OCI-LY1 (cell line): ENCODE data around the gene STUM.

ENCODE experiments used
- CTCF ChIP-seq: fragments of 200-600 bp; sonication (generic), shearing (Covaris generic); IDR thresholded peaks from 2 replicates; pipeline ENCODE4 v1.5.1; 2017; ENCODE audit warnings: mild to moderate bottlenecking, antibody characterized with exemption, low read length, moderate library complexity, mixed read lengths
- EZH2 ChIP-seq: fragments of 200-600 bp; sonication (generic), shearing (Covaris generic); IDR thresholded peaks from 2 replicates; pipeline ENCODE4 v1.8.0; 2017; ENCODE audit warnings: borderline replicate concordance, mixed run types, mild to moderate bottlenecking, antibody characterized with exemption, low read length, moderate library complexity, mixed read lengths

DNA sequence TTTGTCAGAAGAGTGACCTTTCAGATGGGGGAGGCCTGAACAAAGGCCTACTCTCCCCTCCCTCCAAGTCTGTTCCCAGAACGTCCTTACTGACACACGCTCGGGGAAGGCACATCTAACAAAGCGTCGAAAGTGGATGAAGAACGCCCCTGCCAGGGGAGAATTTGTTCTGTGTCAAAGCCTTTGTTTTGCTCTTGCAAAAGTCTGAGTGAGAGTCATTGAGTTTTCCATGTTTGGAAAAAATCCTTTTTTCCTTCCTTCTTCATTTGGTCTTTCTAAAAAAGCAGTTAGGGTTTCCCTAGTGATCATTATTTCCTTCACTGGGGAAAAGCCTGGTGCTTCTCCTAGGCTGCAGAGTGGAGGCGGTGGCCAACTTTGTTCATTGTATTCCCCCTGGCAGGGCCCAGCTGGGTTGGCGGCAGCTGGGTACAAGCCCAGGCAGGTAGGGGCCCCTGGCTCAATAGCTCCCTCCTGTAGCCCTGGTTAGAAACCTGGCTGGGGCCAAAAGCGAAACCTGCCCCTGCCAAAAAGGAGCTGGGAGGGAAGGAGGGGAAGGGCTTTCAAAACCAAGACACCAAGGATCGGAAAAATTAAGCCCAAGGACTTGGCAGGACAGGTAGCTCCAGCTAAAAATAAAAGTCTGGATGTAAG is 109.5 kb downstream of the STUM start:
- no peak for TF ChIP-seq CTCF
- TF ChIP-seq EZH2 = no peak
